Measurements from ENCODE around the gene ARHGEF7.

GRCh38 chr13:111298214-111298975 is 183.3 kb downstream of the ARHGEF7 start:
- TF ChIP-seq, protein P1, sequence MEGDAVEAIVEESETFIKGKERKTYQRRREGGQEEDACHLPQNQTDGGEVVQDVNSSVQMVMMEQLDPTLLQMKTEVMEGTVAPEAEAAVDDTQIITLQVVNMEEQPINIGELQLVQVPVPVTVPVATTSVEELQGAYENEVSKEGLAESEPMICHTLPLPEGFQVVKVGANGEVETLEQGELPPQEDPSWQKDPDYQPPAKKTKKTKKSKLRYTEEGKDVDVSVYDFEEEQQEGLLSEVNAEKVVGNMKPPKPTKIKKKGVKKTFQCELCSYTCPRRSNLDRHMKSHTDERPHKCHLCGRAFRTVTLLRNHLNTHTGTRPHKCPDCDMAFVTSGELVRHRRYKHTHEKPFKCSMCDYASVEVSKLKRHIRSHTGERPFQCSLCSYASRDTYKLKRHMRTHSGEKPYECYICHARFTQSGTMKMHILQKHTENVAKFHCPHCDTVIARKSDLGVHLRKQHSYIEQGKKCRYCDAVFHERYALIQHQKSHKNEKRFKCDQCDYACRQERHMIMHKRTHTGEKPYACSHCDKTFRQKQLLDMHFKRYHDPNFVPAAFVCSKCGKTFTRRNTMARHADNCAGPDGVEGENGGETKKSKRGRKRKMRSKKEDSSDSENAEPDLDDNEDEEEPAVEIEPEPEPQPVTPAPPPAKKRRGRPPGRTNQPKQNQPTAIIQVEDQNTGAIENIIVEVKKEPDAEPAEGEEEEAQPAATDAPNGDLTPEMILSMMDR (conservative IDR thresholded peaks at IDR 0.05): no peak
- no peak for TF ChIP-seq ZFX (IDR thresholded peaks at IDR 0.05)

Measured in C4-2B (cell line).